ENCODE results near the gene KIAA1549. TPM values are rescaled to one million over a fixed set of nuclear protein-coding genes. Genes with fewer than 3 reads are reported as not detected.
"Not testable (repeated sequence)": the region's sequence is repeated elsewhere in the genome, so short reads cannot be mapped to it uniquely, and the experiment has no call there.

KIAA1549 gene
- total RNA-seq, 2 experiments from 2014 or later, result 0.33 to 0.40 TPM

GRCh38 chr7:138987686-138988085 is 6.5 kb upstream of the KIAA1549 start:
- no peaks in the 10 kb centered on the region for H3K36me3 Mint-ChIP-seq (ENCODE audit: low read depth)
- no peak for DNase-seq
- CTCF ChIA-PET, result interaction anchor here (3.3 kb wide), 1 partner anchor 101 kb away, joined by 12 read pairs; no protein-coding TSS in a partner anchor
- POLR2A ChIA-PET, result no interaction called here
- peaks cover 46% of the 10 kb centered on the region for H3K27me3 Mint-ChIP-seq
- H3K9me3 Mint-ChIP-seq, result peaks cover 6% of the 10 kb centered on the region
- no peak overlapping the region for H3K4me3 Mint-ChIP-seq
- H3K27ac Mint-ChIP-seq, result no peak overlapping the region
- H3K4me1 Mint-ChIP-seq, result no peaks in the 10 kb centered on the region

GRCh38 chr7:138982204-138982623 is 1.0 kb upstream of the KIAA1549 start:
- Mint-ChIP-seq H3K4me3 (peak overlapping the region; percentile 38), H3K9me3 (no peaks in the 10 kb centered on the region), H3K27me3 (peaks cover 48% of the 10 kb centered on the region), H3K27ac (no peak overlapping the region), H3K36me3 (ENCODE audit: low read depth) (no peaks in the 10 kb centered on the region), H3K4me1 (peaks cover 14% of the 10 kb centered on the region)
- ChIA-PET POLR2A (interaction anchor here (1.1 kb wide), 1 partner anchor 96 kb away, joined by 5 read pairs; no protein-coding TSS in a partner anchor), CTCF (interaction anchor here (0.9 to 3.8 kb wide), 3 partner anchors 9 to 108 kb away, joined by 3 to 40 read pairs (median 3); no protein-coding TSS in a partner anchor)
- DNase-seq, result no peak

- peaks cover 14% of the 10 kb centered on the region for H3K4me1 Mint-ChIP-seq
- H3K9me3 Mint-ChIP-seq, result no peaks in the 10 kb centered on the region
- H3K4me3 Mint-ChIP-seq, result peak overlapping the region; percentile 77
- peaks cover 42% of the 10 kb centered on the region for H3K27me3 Mint-ChIP-seq
- H3K36me3 Mint-ChIP-seq (ENCODE audit: low read depth), result no peaks in the 10 kb centered on the region
- no peak for DNase-seq
- CTCF ChIA-PET, result interaction anchor here (0.9 to 3.8 kb wide), 4 partner anchors 11 to 95 kb away, joined by 3 to 40 read pairs (median 3); no protein-coding TSS in a partner anchor
- H3K27ac Mint-ChIP-seq, result no peak overlapping the region
- POLR2A ChIA-PET, result interaction anchor here (0.5 kb wide), 1 partner anchor 73 kb away, joined by 3 read pairs; no protein-coding TSS in a partner anchor
Observed at GRCh38 chr7:138980563-138981291, 462 bp downstream of the KIAA1549 start.

GRCh38 chr7:138979988-138980562 is 1.1 kb downstream of the KIAA1549 start:
- no peak overlapping the region for H3K27ac Mint-ChIP-seq

GRCh38 chr7:138979226-138979979 is 1.8 kb downstream of the KIAA1549 start:
- CTCF ChIA-PET, result interaction anchor here (0.6 to 3.8 kb wide), 3 partner anchors 69 to 304 kb away, joined by 3 to 40 read pairs (median 3); no protein-coding TSS in a partner anchor
- Mint-ChIP-seq H3K4me3 (no peak overlapping the region), H3K36me3 (ENCODE audit: low read depth) (no peaks in the 10 kb centered on the region), H3K9me3 (no peaks in the 10 kb centered on the region), H3K27ac (no peak overlapping the region), H3K27me3 (peaks cover 45% of the 10 kb centered on the region), H3K4me1 (peaks cover 14% of the 10 kb centered on the region)
- POLR2A ChIA-PET, result no interaction called here
- DNase-seq, result no peak

More at GRCh38 chr7:138979988-138980562, 1.1 kb downstream of the KIAA1549 start:
- no peak for DNase-seq
- peaks cover 14% of the 10 kb centered on the region for H3K4me1 Mint-ChIP-seq
- no peaks in the 10 kb centered on the region for H3K36me3 Mint-ChIP-seq (ENCODE audit: low read depth)
- peaks cover 44% of the 10 kb centered on the region for H3K27me3 Mint-ChIP-seq
- no peaks in the 10 kb centered on the region for H3K9me3 Mint-ChIP-seq
- H3K4me3 Mint-ChIP-seq, result peak overlapping the region; percentile 77
- ChIA-PET CTCF (interaction anchor here (0.9 to 3.8 kb wide), 4 partner anchors 10 to 95 kb away, joined by 3 to 40 read pairs (median 3); no protein-coding TSS in a partner anchor), POLR2A (no interaction called here)

- no peaks in the 10 kb centered on the region for H3K36me3 Mint-ChIP-seq (ENCODE audit: low read depth)
- DNase-seq, result no peak
- ChIA-PET POLR2A (no interaction called here), CTCF (interaction anchor here (0.6 to 3.8 kb wide), 3 partner anchors 69 to 304 kb away, joined by 3 to 40 read pairs (median 3); no protein-coding TSS in a partner anchor)
- no peak overlapping the region for H3K27ac Mint-ChIP-seq
- no peak overlapping the region for H3K4me3 Mint-ChIP-seq
- H3K9me3 Mint-ChIP-seq, result no peaks in the 10 kb centered on the region
- H3K27me3 Mint-ChIP-seq, result peaks cover 48% of the 10 kb centered on the region
- H3K4me1 Mint-ChIP-seq, result peaks cover 14% of the 10 kb centered on the region
Observed at GRCh38 chr7:138978541-138979184, 2.5 kb downstream of the KIAA1549 start.

- POLR2A ChIA-PET; H3K4me3 Mint-ChIP-seq; H3K36me3 Mint-ChIP-seq (ENCODE audit: low read depth); H3K9me3 Mint-ChIP-seq; H3K27ac Mint-ChIP-seq; H3K4me1 Mint-ChIP-seq; DNase-seq: not testable (repeated sequence)
- H3K27me3 Mint-ChIP-seq, result peaks cover 47% of the 10 kb centered on the region
- CTCF ChIA-PET, result interaction anchor here (2.0 kb wide), 1 partner anchor 90 kb away, joined by 5 read pairs; no protein-coding TSS in a partner anchor
Observed at GRCh38 chr7:138976161-138976560, 5.0 kb downstream of the KIAA1549 start.

- Mint-ChIP-seq H3K4me3 (no peak overlapping the region), H3K9me3 (no peaks in the 10 kb centered on the region), H3K27me3 (peaks cover 45% of the 10 kb centered on the region), H3K4me1 (peaks cover 4% of the 10 kb centered on the region), H3K36me3 (ENCODE audit: low read depth) (no peaks in the 10 kb centered on the region), H3K27ac (no peak overlapping the region)
- ChIA-PET POLR2A (no interaction called here), CTCF (interaction anchor here (2.0 kb wide), 1 partner anchor 89 kb away, joined by 5 read pairs; no protein-coding TSS in a partner anchor)
- no peak for DNase-seq
Observed at GRCh38 chr7:138975343-138976104, 5.7 kb downstream of the KIAA1549 start.

- H3K27ac Mint-ChIP-seq, result no peak overlapping the region
- DNase-seq, result no peak
- no peaks in the 10 kb centered on the region for H3K36me3 Mint-ChIP-seq (ENCODE audit: low read depth)
- H3K4me3 Mint-ChIP-seq, result no peak overlapping the region
- POLR2A ChIA-PET, result no interaction called here
- CTCF ChIA-PET, result interaction anchor here (2.0 kb wide), 1 partner anchor 89 kb away, joined by 5 read pairs; no protein-coding TSS in a partner anchor
- H3K27me3 Mint-ChIP-seq, result peaks cover 38% of the 10 kb centered on the region
- H3K4me1 Mint-ChIP-seq, result no peaks in the 10 kb centered on the region
- H3K9me3 Mint-ChIP-seq, result no peaks in the 10 kb centered on the region
Observed at GRCh38 chr7:138974675-138975292, 6.4 kb downstream of the KIAA1549 start.

- H3K27ac Mint-ChIP-seq, result no peak overlapping the region
- H3K9me3 Mint-ChIP-seq, result no peaks in the 10 kb centered on the region
- no peaks in the 10 kb centered on the region for H3K4me1 Mint-ChIP-seq
- POLR2A ChIA-PET, result no interaction called here
- CTCF ChIA-PET, result interaction anchor here (1.4 kb wide), 1 partner anchor 8 kb away, joined by 3 read pairs; no protein-coding TSS in a partner anchor
- no peak overlapping the region for H3K4me3 Mint-ChIP-seq
- H3K27me3 Mint-ChIP-seq, result peaks cover 31% of the 10 kb centered on the region
- no peak for DNase-seq
- H3K36me3 Mint-ChIP-seq (ENCODE audit: low read depth), result no peaks in the 10 kb centered on the region
Observed at GRCh38 chr7:138974103-138974502, 7.1 kb downstream of the KIAA1549 start.

GRCh38 chr7:138970952-138971351 is 10.2 kb downstream of the KIAA1549 start:
- CTCF ChIA-PET, result interaction anchor here (1.3 kb wide), 1 partner anchor 84 kb away, joined by 3 read pairs; no protein-coding TSS in a partner anchor
- Mint-ChIP-seq H3K27me3 (peaks cover 20% of the 10 kb centered on the region), H3K4me3 (no peak overlapping the region), H3K9me3 (no peaks in the 10 kb centered on the region), H3K27ac (no peak overlapping the region), H3K4me1 (no peaks in the 10 kb centered on the region), H3K36me3 (ENCODE audit: low read depth) (no peaks in the 10 kb centered on the region)
- POLR2A ChIA-PET, result no interaction called here
- no peak for DNase-seq

All from activated CD4-positive, alpha-beta memory T cell treated with anti-CD3 and anti-CD28 coated beads, Interleukin-2, amount 10 ng/mL, durations not matched to agents 7 days and 5 days (primary cell).